Neural cell (in vitro differentiated cells): ENCODE data around the gene MAP3K14. TPM values are rescaled to one million over a fixed set of nuclear protein-coding genes. Genes with fewer than 3 reads are reported as not detected.

Source experiments
- H2AFZ ChIP-seq: fragments of 200-600, 300-800 bp; sonication (generic), shearing (Covaris generic); 2 replicates; pipeline ENCODE4 v1.6.0; 2014; ENCODE audit warnings: low read depth, mild to moderate bottlenecking, antibody characterized with exemption, low read length, moderate library complexity
- H3F3A ChIP-seq: fragments of 200-600 bp; shearing (Covaris generic); 2 replicates; pipeline ENCODE4 v1.6.1; 2016; ENCODE audit warnings: mild to moderate bottlenecking, moderate library complexity, mixed read lengths, antibody characterized with exemption, low read length; ENCODE audit not compliant: insufficient read depth, poor library complexity, severe bottlenecking
- H3K27ac ChIP-seq: fragments of 200-600, 300-800 bp; sonication (generic), shearing (Covaris generic); 2 replicates; pipeline ENCODE4 v1.5.1; 2014; ENCODE audit warnings: mild to moderate bottlenecking, low read length, moderate library complexity
- H3K27me3 ChIP-seq: fragments of 300-800, 200-600 bp; sonication (generic), shearing (Covaris generic); 2 replicates; pipeline ENCODE4 v1.6.0; 2014; ENCODE audit warnings: mild to moderate bottlenecking, low read depth, low read length, moderate library complexity; ENCODE audit not compliant: insufficient read depth
- H3K36me3 ChIP-seq: fragments of 300-800, 200-600 bp; sonication (generic), shearing (Covaris generic); 2 replicates; pipeline ENCODE4 v1.5.1; 2014; ENCODE audit warnings: mild to moderate bottlenecking, antibody characterized with exemption, low read length, moderate library complexity; ENCODE audit not compliant: insufficient read depth
- H3K4me2 ChIP-seq: fragments of 300-800, 200-600 bp; sonication (generic), shearing (Covaris generic); 2 replicates; pipeline ENCODE4 v1.6.0; 2014; ENCODE audit warnings: mild to moderate bottlenecking, low read length
- H3K4me3 ChIP-seq: fragments of 300-800, 200-600 bp; sonication (generic), shearing (Covaris generic); 2 replicates; pipeline ENCODE4 v1.5.1; 2014; ENCODE audit warnings: mild to moderate bottlenecking, low read length, moderate library complexity
- H3K79me2 ChIP-seq: fragments of 200-600 bp; shearing (Covaris generic); replicated peaks from 2 replicates; pipeline ENCODE4 v1.6.0; 2014; ENCODE audit warnings: mild to moderate bottlenecking, low read length, moderate library complexity; ENCODE audit not compliant: insufficient read depth
- H3K9ac ChIP-seq: fragments of 300-800, 200-600 bp; sonication (generic), shearing (Covaris generic); 2 replicates; pipeline ENCODE4 v1.6.1; 2016; ENCODE audit warnings: mild to moderate bottlenecking, low read length, mixed read lengths
- H3K9me2 ChIP-seq: fragments of 200-600 bp; shearing (Covaris generic); 2 replicates; pipeline ENCODE4 v1.6.1; 2016; ENCODE audit warnings: mild to moderate bottlenecking, low read length, mixed read lengths; ENCODE audit not compliant: insufficient read depth
- H3K9me3 ChIP-seq: fragments of 200-600, 300-800 bp; sonication (generic), shearing (Covaris generic); 2 replicates; pipeline ENCODE4 v1.6.1; 2016; ENCODE audit warnings: mild to moderate bottlenecking, mixed run types, low read length, moderate library complexity, mixed read lengths
- H4K20me1 ChIP-seq: fragments of 200-600 bp; shearing (Covaris generic); 2 replicates; pipeline ENCODE4 v1.6.1; 2016; ENCODE audit warnings: mild to moderate bottlenecking, mixed run types; ENCODE audit not compliant: insufficient read depth
- EP300 ChIP-seq: fragments of 450-650 bp; conservative IDR thresholded peaks from 2 replicates; pipeline ENCODE4 v1.6.1; 2014; ENCODE audit warnings: antibody characterized with exemption, mild to moderate bottlenecking, moderate library complexity; ENCODE audit not compliant: poor library complexity, severe bottlenecking
- EZH2 ChIP-seq: fragments of 200-600, 300-800 bp; shearing (Covaris generic), sonication (generic); IDR thresholded peaks from 2 replicates; pipeline ENCODE4 v1.6.1; 2014; ENCODE audit warnings: antibody characterized with exemption, low read length, borderline replicate concordance, mild to moderate bottlenecking; ENCODE audit not compliant: insufficient read depth, poor library complexity, severe bottlenecking
- MXI1 ChIP-seq: fragments of 450-650 bp; conservative IDR thresholded peaks from 2 replicates; pipeline ENCODE4 v1.6.1; 2014; ENCODE audit warnings: antibody characterized with exemption, mild to moderate bottlenecking; ENCODE audit not compliant: poor library complexity, severe bottlenecking
- POLR2AphosphoS5 ChIP-seq: IDR thresholded peaks from 2 replicates; pipeline ENCODE4 v1.6.1; 2012
- RAD21 ChIP-seq: fragments of 450-650 bp; conservative IDR thresholded peaks from 2 replicates; pipeline ENCODE4 v1.6.1; 2014; ENCODE audit warnings: antibody characterized with exemption, mild to moderate bottlenecking, moderate library complexity
- SMC3 ChIP-seq: fragments of 450-650 bp; conservative IDR thresholded peaks from 2 replicates; pipeline ENCODE4 v1.6.1; 2014; ENCODE audit warnings: antibody characterized with exemption, mild to moderate bottlenecking, moderate library complexity; ENCODE audit not compliant: poor library complexity
- TAF1 ChIP-seq: IDR thresholded peaks from 2 replicates; pipeline ENCODE4 v1.6.1; 2012; ENCODE audit warnings: low read depth
- polyA plus RNA-seq: library from polyadenylated mRNA; depleted of rRNA; stranded (reverse); fragments of >200 nt; gene quantifications from 2 replicates; pipeline ENCODE4 v1.2.3, GENCODE V29; 2014
- TF ChIP-seq, protein P1 (sequence below): fragments of 450-650 bp; IDR thresholded peaks from 2 replicates; pipeline ENCODE4 v1.5.1; 2014; ENCODE audit warnings: antibody characterized with exemption, mild to moderate bottlenecking, moderate library complexity; ENCODE audit not compliant: poor library complexity, severe bottlenecking
- TF ChIP-seq, protein P2 (sequence below): IDR thresholded peaks from 2 replicates; pipeline ENCODE4 v1.6.1; 2012; ENCODE audit warnings: borderline replicate concordance

MAP3K14 gene
- polyA plus RNA-seq, 1 donor from 2014 or later = 6.7 TPM

DNA sequence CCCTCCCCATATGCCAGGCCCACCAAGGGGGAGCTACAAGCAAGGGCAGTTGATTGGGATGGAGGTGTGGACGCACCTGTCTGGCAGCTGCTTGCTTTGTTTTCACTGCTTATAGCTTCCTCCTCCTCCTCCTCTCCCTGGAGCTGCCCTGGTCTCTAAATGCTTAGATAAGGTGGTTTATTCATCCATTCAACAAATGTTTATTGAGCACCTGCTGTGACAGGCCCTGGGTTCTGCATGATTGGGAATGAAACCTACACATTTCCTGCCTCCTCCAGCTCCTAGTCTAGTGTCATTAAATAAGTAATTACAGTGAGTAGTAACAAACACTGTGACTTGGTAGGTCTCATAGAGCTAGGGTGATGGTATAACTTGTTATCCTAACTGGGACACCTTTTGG lies 17.4 kb upstream of the MAP3K14 start:
- H3K27ac ChIP-seq = no peak overlapping the region
- H3K4me2 ChIP-seq = no peak overlapping the region
- TF ChIP-seq MXI1 = no peak
- TF ChIP-seq, protein P1, sequence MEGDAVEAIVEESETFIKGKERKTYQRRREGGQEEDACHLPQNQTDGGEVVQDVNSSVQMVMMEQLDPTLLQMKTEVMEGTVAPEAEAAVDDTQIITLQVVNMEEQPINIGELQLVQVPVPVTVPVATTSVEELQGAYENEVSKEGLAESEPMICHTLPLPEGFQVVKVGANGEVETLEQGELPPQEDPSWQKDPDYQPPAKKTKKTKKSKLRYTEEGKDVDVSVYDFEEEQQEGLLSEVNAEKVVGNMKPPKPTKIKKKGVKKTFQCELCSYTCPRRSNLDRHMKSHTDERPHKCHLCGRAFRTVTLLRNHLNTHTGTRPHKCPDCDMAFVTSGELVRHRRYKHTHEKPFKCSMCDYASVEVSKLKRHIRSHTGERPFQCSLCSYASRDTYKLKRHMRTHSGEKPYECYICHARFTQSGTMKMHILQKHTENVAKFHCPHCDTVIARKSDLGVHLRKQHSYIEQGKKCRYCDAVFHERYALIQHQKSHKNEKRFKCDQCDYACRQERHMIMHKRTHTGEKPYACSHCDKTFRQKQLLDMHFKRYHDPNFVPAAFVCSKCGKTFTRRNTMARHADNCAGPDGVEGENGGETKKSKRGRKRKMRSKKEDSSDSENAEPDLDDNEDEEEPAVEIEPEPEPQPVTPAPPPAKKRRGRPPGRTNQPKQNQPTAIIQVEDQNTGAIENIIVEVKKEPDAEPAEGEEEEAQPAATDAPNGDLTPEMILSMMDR = no peak
- TF ChIP-seq POLR2AphosphoS5 = no peak
- TF ChIP-seq, protein P2, sequence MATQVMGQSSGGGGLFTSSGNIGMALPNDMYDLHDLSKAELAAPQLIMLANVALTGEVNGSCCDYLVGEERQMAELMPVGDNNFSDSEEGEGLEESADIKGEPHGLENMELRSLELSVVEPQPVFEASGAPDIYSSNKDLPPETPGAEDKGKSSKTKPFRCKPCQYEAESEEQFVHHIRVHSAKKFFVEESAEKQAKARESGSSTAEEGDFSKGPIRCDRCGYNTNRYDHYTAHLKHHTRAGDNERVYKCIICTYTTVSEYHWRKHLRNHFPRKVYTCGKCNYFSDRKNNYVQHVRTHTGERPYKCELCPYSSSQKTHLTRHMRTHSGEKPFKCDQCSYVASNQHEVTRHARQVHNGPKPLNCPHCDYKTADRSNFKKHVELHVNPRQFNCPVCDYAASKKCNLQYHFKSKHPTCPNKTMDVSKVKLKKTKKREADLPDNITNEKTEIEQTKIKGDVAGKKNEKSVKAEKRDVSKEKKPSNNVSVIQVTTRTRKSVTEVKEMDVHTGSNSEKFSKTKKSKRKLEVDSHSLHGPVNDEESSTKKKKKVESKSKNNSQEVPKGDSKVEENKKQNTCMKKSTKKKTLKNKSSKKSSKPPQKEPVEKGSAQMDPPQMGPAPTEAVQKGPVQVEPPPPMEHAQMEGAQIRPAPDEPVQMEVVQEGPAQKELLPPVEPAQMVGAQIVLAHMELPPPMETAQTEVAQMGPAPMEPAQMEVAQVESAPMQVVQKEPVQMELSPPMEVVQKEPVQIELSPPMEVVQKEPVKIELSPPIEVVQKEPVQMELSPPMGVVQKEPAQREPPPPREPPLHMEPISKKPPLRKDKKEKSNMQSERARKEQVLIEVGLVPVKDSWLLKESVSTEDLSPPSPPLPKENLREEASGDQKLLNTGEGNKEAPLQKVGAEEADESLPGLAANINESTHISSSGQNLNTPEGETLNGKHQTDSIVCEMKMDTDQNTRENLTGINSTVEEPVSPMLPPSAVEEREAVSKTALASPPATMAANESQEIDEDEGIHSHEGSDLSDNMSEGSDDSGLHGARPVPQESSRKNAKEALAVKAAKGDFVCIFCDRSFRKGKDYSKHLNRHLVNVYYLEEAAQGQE = no peak
- TF ChIP-seq EP300 = no peak
- no peak for TF ChIP-seq TAF1
- no peak for TF ChIP-seq EZH2
- no peaks in the 10 kb centered on the region for H3K9me3 ChIP-seq
- no peaks in the 10 kb centered on the region for H3K79me2 ChIP-seq
- H2AFZ ChIP-seq = no peak overlapping the region
- no peaks in the 10 kb centered on the region for H3K27me3 ChIP-seq
- no peaks in the 10 kb centered on the region for H4K20me1 ChIP-seq
- no peak overlapping the region for H3K9ac ChIP-seq
- no peak overlapping the region for H3K4me3 ChIP-seq
- H3K9me2 ChIP-seq = no peaks in the 10 kb centered on the region
- no peaks in the 10 kb centered on the region for H3F3A ChIP-seq
- no peaks in the 10 kb centered on the region for H3K36me3 ChIP-seq

DNA sequence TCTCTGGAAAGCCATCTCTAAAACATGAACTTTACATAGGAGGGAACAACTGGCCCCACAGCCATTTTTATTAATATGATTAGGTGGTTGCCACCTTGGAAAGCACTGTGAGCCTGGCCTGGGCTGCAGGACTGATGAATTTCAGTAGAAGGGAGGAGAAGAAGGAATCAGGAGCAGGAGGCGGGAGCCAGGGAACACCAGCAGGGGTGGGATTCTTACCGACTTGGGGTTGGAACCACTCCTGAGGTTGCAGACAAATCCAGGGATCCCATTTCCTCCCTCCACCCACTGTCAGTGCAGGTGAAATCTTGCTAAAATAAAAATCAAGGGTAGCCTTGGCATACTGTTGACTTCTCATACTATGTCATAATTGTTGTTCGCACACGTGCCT lies 16.9 kb upstream of the MAP3K14 start:
- no peaks in the 10 kb centered on the region for H3K36me3 ChIP-seq
- H3K9me3 ChIP-seq = no peaks in the 10 kb centered on the region
- no peak overlapping the region for H3K4me2 ChIP-seq
- TF ChIP-seq, protein P2 = no peak
- TF ChIP-seq TAF1 = no peak
- TF ChIP-seq EP300 = no peak
- TF ChIP-seq SMC3 = no peak
- no peak for TF ChIP-seq EZH2
- TF ChIP-seq MXI1 = no peak
- TF ChIP-seq RAD21 = no peak
- TF ChIP-seq POLR2AphosphoS5 = no peak
- TF ChIP-seq, protein P1 = no peak
- no peak overlapping the region for H2AFZ ChIP-seq
- H3F3A ChIP-seq = no peaks in the 10 kb centered on the region
- no peaks in the 10 kb centered on the region for H3K27me3 ChIP-seq
- H4K20me1 ChIP-seq = no peaks in the 10 kb centered on the region
- H3K4me3 ChIP-seq = no peak overlapping the region
- no peaks in the 10 kb centered on the region for H3K79me2 ChIP-seq
- H3K9me2 ChIP-seq = no peaks in the 10 kb centered on the region
- no peak overlapping the region for H3K9ac ChIP-seq
- no peak overlapping the region for H3K27ac ChIP-seq
